Measurements from ENCODE around the gene CAMSAP1.
A peak's percentile ranks its signal among the peaks of the same experiment; 100 is the strongest.

The CAMSAP1 gene

GRCh38 chr9:135928074-135928730, 20.9 kb upstream of the CAMSAP1 start:
- no peak for DNase-seq (ENCODE audit: insufficient read length, low spot score)
- no peak for FAIRE-seq

GRCh38 chr9:135927195-135928013, 20.1 kb upstream of the CAMSAP1 start:
- TF ChIP-seq PAX5 (IDR thresholded peaks at IDR 0.05; ENCODE audit: insufficient read depth, low read length, severe bottlenecking): no peak
- TF ChIP-seq SPI1 (IDR thresholded peaks at IDR 0.05; ENCODE audit: low read depth, low read length): no peak
- no peak for TF ChIP-seq POLR2AphosphoS5 (IDR thresholded peaks at IDR 0.05; ENCODE audit: low read depth, low read length)
- FAIRE-seq (peak; percentile 50), DNase-seq (ENCODE audit: insufficient read length, low spot score) (no peak)

More at GRCh38 chr9:135928074-135928730, 20.9 kb upstream of the CAMSAP1 start:
- TF ChIP-seq POLR2A (IDR thresholded peaks at IDR 0.05; ENCODE audit: low read depth, low read length) (no peak), TAF1 (IDR thresholded peaks at IDR 0.05; ENCODE audit: low read depth, low read length) (no peak), POU2F2 (IDR thresholded peaks at IDR 0.05; ENCODE audit: low read depth, low read length) (no peak), PAX5 (IDR thresholded peaks at IDR 0.05; ENCODE audit: insufficient read depth, low read length, severe bottlenecking) (no peak), SPI1 (IDR thresholded peaks at IDR 0.05; ENCODE audit: low read depth, low read length) (no peak), POLR2AphosphoS5 (IDR thresholded peaks at IDR 0.05; ENCODE audit: low read depth, low read length) (no peak)

GRCh38 chr9:135926402-135927194, 19.3 kb upstream of the CAMSAP1 start:
- DNase-seq (ENCODE audit: insufficient read length, low spot score) (no peak), FAIRE-seq (no peak)
- TF ChIP-seq SPI1 (IDR thresholded peaks at IDR 0.05; ENCODE audit: low read depth, low read length): no peak
- no peak for TF ChIP-seq POLR2A (IDR thresholded peaks at IDR 0.05; ENCODE audit: low read depth, low read length)
- TF ChIP-seq PAX5 (IDR thresholded peaks at IDR 0.05; ENCODE audit: insufficient read depth, low read length, severe bottlenecking): no peak
- no peak for TF ChIP-seq POLR2AphosphoS5 (IDR thresholded peaks at IDR 0.05; ENCODE audit: low read depth, low read length)
- TF ChIP-seq TAF1 (IDR thresholded peaks at IDR 0.05; ENCODE audit: low read depth, low read length): no peak
- no peak for TF ChIP-seq POU2F2 (IDR thresholded peaks at IDR 0.05; ENCODE audit: low read depth, low read length)

GRCh38 chr9:135925496-135926133, 18.3 kb upstream of the CAMSAP1 start:
- no peak for DNase-seq (ENCODE audit: insufficient read length, low spot score)
- FAIRE-seq: no peak
- no peak for TF ChIP-seq POU2F2 (IDR thresholded peaks at IDR 0.05; ENCODE audit: low read depth, low read length)
- TF ChIP-seq TAF1 (IDR thresholded peaks at IDR 0.05; ENCODE audit: low read depth, low read length): no peak
- no peak for TF ChIP-seq POLR2A (IDR thresholded peaks at IDR 0.05; ENCODE audit: low read depth, low read length)
- TF ChIP-seq POLR2AphosphoS5 (IDR thresholded peaks at IDR 0.05; ENCODE audit: low read depth, low read length): no peak
- TF ChIP-seq SPI1 (IDR thresholded peaks at IDR 0.05; ENCODE audit: low read depth, low read length): no peak
- TF ChIP-seq PAX5 (IDR thresholded peaks at IDR 0.05; ENCODE audit: insufficient read depth, low read length, severe bottlenecking): no peak

GRCh38 chr9:135924628-135925338, 17.4 kb upstream of the CAMSAP1 start:
- no peak for DNase-seq (ENCODE audit: insufficient read length, low spot score)
- TF ChIP-seq POLR2A (IDR thresholded peaks at IDR 0.05; ENCODE audit: low read depth, low read length): no peak
- no peak for TF ChIP-seq POLR2AphosphoS5 (IDR thresholded peaks at IDR 0.05; ENCODE audit: low read depth, low read length)
- FAIRE-seq: no peak

GRCh38 chr9:135923508-135923907, 16.2 kb upstream of the CAMSAP1 start:
- DNase-seq (ENCODE audit: insufficient read length, low spot score): no peak
- TF ChIP-seq TAF1 (IDR thresholded peaks at IDR 0.05; ENCODE audit: low read depth, low read length): no peak
- no peak for TF ChIP-seq PAX5 (IDR thresholded peaks at IDR 0.05; ENCODE audit: insufficient read depth, low read length, severe bottlenecking)
- no peak for TF ChIP-seq POLR2AphosphoS5 (IDR thresholded peaks at IDR 0.05; ENCODE audit: low read depth, low read length)
- no peak for TF ChIP-seq POLR2A (IDR thresholded peaks at IDR 0.05; ENCODE audit: low read depth, low read length)
- TF ChIP-seq SPI1 (IDR thresholded peaks at IDR 0.05; ENCODE audit: low read depth, low read length): no peak
- TF ChIP-seq POU2F2 (IDR thresholded peaks at IDR 0.05; ENCODE audit: low read depth, low read length): no peak
- FAIRE-seq: no peak

- TF ChIP-seq POU2F2 (IDR thresholded peaks at IDR 0.05; ENCODE audit: low read depth, low read length) (no peak), PAX5 (IDR thresholded peaks at IDR 0.05; ENCODE audit: insufficient read depth, low read length, severe bottlenecking) (no peak), POLR2AphosphoS5 (IDR thresholded peaks at IDR 0.05; ENCODE audit: low read depth, low read length) (no peak), TAF1 (IDR thresholded peaks at IDR 0.05; ENCODE audit: low read depth, low read length) (no peak), POLR2A (IDR thresholded peaks at IDR 0.05; ENCODE audit: low read depth, low read length) (no peak), SPI1 (IDR thresholded peaks at IDR 0.05; ENCODE audit: low read depth, low read length) (no peak)
- FAIRE-seq (no peak), DNase-seq (ENCODE audit: insufficient read length, low spot score) (no peak)
Measured at GRCh38 chr9:135921749-135922310, 14.5 kb upstream of the CAMSAP1 start.

GRCh38 chr9:135920973-135921585, 13.7 kb upstream of the CAMSAP1 start:
- FAIRE-seq (no peak), DNase-seq (ENCODE audit: insufficient read length, low spot score) (no peak)
- no peak for TF ChIP-seq POU2F2 (IDR thresholded peaks at IDR 0.05; ENCODE audit: low read depth, low read length)
- no peak for TF ChIP-seq SPI1 (IDR thresholded peaks at IDR 0.05; ENCODE audit: low read depth, low read length)
- no peak for TF ChIP-seq POLR2AphosphoS5 (IDR thresholded peaks at IDR 0.05; ENCODE audit: low read depth, low read length)
- no peak for TF ChIP-seq POLR2A (IDR thresholded peaks at IDR 0.05; ENCODE audit: low read depth, low read length)
- TF ChIP-seq TAF1 (IDR thresholded peaks at IDR 0.05; ENCODE audit: low read depth, low read length): no peak
- no peak for TF ChIP-seq PAX5 (IDR thresholded peaks at IDR 0.05; ENCODE audit: insufficient read depth, low read length, severe bottlenecking)

All from GM12891 (cell line).